Measurements from ENCODE around the gene SYNE3. TPM values are rescaled to one million over a fixed set of nuclear protein-coding genes. Genes with fewer than 3 reads are reported as not detected.

The SYNE3 gene
- total and polyA plus RNA-seq, 10 of the 15 experiments (the other 5 are each of a cell fraction or from before 2014, with no cell fraction given), result 1.4 to 44.1 (median 13.4) TPM

DNA sequence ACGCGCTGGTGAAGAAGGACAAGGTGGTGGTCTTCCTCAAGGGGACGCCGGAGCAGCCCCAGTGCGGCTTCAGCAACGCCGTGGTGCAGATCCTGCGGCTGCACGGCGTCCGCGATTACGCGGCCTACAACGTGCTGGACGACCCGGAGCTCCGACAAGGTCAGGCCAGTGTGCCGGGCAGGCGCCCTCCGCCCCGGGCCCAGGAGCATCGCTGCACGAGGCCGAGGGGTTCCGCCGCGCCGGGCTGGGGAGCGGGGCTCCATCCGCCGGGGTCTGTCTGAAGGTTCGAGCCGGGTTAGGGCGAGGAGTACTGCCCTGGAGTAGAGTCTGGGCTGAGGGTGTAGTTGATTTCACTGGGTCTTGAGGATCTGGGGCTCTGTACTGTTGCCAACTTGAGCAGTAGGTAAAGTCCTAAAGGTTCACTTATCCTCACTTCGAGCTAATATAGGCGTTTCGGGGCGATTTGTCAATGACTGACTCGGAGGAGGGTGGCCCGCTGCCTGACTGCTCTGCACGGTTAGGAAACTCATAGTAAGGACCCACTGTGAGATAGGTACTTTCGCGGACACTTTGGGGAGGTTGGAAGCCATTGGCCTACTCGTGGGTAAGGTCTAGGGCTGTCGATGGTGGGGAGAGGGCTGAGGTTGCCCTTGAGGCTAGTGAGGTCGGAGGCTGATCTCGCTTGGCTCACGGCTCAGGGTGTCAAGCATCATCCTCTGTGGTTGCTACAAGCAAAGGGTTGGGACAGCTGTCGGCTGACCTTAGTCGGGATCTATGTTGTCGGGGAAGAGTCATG is 19.0 kb upstream of the SYNE3 start:
- peak overlapping the region; percentile 88 for H3K9ac ChIP-seq (ENCODE audit: control insufficient read depth, insufficient read depth, low read length)
- peak overlapping the region; percentile 41 for H2AFZ ChIP-seq (ENCODE audit: control insufficient read depth, low read depth, low read length)
- 0 out of 2 replicates have a peak, but pooled peaks cover 2% of the 10 kb centered on the region for H4K20me1 ChIP-seq (ENCODE audit: control insufficient read depth, insufficient read depth)
- peak overlapping the region; percentile 90 for H3K4me3 ChIP-seq
- H3K9me3 ChIP-seq (replicated peaks; ENCODE audit: control insufficient read depth, insufficient read depth, low read length), result no peaks in the 10 kb centered on the region
- peak overlapping the region; percentile 67 for H3K27ac ChIP-seq (ENCODE audit: control insufficient read depth, insufficient read depth)
- H3K27me3 ChIP-seq (replicated peaks in 1 of 2; ENCODE audit: control insufficient read depth in 2 of 2, insufficient read depth in 2 of 2, low read length in 1 of 2), result no peaks in the 10 kb centered on the region
- H3K79me2 ChIP-seq (ENCODE audit: control insufficient read depth, insufficient read depth, low read length), result peaks cover 88% of the 10 kb centered on the region
- ChIA-PET CTCF (interaction anchor here (1.3 to 12.1 kb wide), 5 partner anchors 8 to 91 kb away, joined by 3 to 118 read pairs (median 9); no protein-coding TSS in a partner anchor), SMC1A (ENCODE audit: uncharacterized antibody, unreplicated experiment) (interaction anchor here (1.1 to 4.0 kb wide), 5 partner anchors 12 to 93 kb away, joined by 3 to 25 read pairs (median 5); no protein-coding TSS in a partner anchor), RAD21 (ENCODE audit: unreplicated experiment) (no interaction called here), POLR2A (interaction anchor here (1.0 to 1.7 kb wide), 3 partner anchors 33 to 162 kb away, joined by 3 to 6 read pairs (median 4); no protein-coding TSS in a partner anchor)
- DNase-seq (ENCODE audit: low read depth, low spot score) (no peak), FAIRE-seq (no peak), ATAC-seq (no peak)
- TF ChIP-seq CHD4 (IDR thresholded peaks at IDR 0.05) (no peak), YY1 (IDR thresholded peaks at IDR 0.05; ENCODE audit: low read depth, low read length) (no peak), ETV6 (conservative IDR thresholded peaks at IDR 0.05 in 1 of 2, IDR thresholded peaks at IDR 0.05 in 1 of 2; ENCODE audit: borderline replicate concordance in 1 of 2, low read depth in 1 of 2) (no peak), ZNF217 (IDR thresholded peaks at IDR 0.05) (peak; percentile 29; the same call in 1 of the 2 replicates), GATAD2B (conservative IDR thresholded peaks at IDR 0.05; ENCODE audit: low read depth) (peak; percentile 57; the same call in 1 of the 2 replicates), EZH2 (IDR thresholded peaks at IDR 0.05; ENCODE audit: borderline replicate concordance, control insufficient read depth, low read depth, low read length) (no peak), BACH1 (IDR thresholded peaks at IDR 0.05; ENCODE audit: borderline replicate concordance) (no peak; the same call in 1 of the 2 replicates), CBX3 (IDR thresholded peaks at IDR 0.05; ENCODE audit: borderline replicate concordance, low read depth) (no peak), LARP7 (IDR thresholded peaks at IDR 0.05) (peak; percentile 86; the same call in 1 of the 2 replicates), SMARCA5 (IDR thresholded peaks at IDR 0.05) (peak; percentile 76; the same call in 1 of the 2 replicates), NR2F1 (conservative IDR thresholded peaks at IDR 0.05) (peak; percentile 8; the same call in 1 of the 2 replicates)
- TF ChIP-seq, protein P1, sequence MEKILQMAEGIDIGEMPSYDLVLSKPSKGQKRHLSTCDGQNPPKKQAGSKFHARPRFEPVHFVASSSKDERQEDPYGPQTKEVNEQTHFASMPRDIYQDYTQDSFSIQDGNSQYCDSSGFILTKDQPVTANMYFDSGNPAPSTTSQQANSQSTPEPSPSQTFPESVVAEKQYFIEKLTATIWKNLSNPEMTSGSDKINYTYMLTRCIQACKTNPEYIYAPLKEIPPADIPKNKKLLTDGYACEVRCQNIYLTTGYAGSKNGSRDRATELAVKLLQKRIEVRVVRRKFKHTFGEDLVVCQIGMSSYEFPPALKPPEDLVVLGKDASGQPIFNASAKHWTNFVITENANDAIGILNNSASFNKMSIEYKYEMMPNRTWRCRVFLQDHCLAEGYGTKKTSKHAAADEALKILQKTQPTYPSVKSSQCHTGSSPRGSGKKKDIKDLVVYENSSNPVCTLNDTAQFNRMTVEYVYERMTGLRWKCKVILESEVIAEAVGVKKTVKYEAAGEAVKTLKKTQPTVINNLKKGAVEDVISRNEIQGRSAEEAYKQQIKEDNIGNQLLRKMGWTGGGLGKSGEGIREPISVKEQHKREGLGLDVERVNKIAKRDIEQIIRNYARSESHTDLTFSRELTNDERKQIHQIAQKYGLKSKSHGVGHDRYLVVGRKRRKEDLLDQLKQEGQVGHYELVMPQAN (conservative IDR thresholded peaks at IDR 0.05), result peak; percentile 27
- TF ChIP-seq, protein P2, sequence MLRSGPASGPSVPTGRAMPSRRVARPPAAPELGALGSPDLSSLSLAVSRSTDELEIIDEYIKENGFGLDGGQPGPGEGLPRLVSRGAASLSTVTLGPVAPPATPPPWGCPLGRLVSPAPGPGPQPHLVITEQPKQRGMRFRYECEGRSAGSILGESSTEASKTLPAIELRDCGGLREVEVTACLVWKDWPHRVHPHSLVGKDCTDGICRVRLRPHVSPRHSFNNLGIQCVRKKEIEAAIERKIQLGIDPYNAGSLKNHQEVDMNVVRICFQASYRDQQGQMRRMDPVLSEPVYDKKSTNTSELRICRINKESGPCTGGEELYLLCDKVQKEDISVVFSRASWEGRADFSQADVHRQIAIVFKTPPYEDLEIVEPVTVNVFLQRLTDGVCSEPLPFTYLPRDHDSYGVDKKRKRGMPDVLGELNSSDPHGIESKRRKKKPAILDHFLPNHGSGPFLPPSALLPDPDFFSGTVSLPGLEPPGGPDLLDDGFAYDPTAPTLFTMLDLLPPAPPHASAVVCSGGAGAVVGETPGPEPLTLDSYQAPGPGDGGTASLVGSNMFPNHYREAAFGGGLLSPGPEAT (IDR thresholded peaks at IDR 0.05; ENCODE audit: low read depth), result no peak
- H3K4me2 ChIP-seq (ENCODE audit: control insufficient read depth, insufficient read depth), result peak overlapping the region; percentile 92
- peaks cover 8% of the 10 kb centered on the region; the same call in 1 of the 2 replicates for H3K4me1 ChIP-seq (ENCODE audit: control insufficient read depth, insufficient read depth, low read length)
- in situ Hi-C loops (cut with MboI) (no loop called here), intact Hi-C loops (cut with micrococcal nuclease; ENCODE audit: unreplicated experiment) (loop anchor here (10.0 kb wide), 1 partner anchor 381 kb away; the partner anchor contains the start of gene DICER1)
- WGBS (ENCODE audit: insufficient coverage, insufficient replicate concordance, low lambda C conversion rate, missing lambda C conversion rate), result 4% methylated on average over 52 of the region's 52 CpGs
- H3K36me3 ChIP-seq (ENCODE audit: control insufficient read depth in 2 of 2, insufficient read depth in 2 of 2, low read length in 1 of 2), result no peaks in the 10 kb centered on the region; a peak in 1 of 4 replicates
- BruUV-seq (replicated peaks), result no TSS peak

All from GM12878 (cell line).